IMR-90 (cell line): ENCODE data around the gene AK3. TPM values are rescaled to one million over a fixed set of nuclear protein-coding genes. Genes with fewer than 3 reads are reported as not detected.

Source experiments
- ATAC-seq: fragments of 200-7000 bp; cut with Tn5 transposase; 2 replicates; pipeline ENCODE4 v1.9.1; 2020; ENCODE audit warnings: low read depth, mild to moderate bottlenecking, moderate library complexity
- BruUV-seq: library from RNA; stranded (reverse); fragments of 400-500 nt; replicated peaks from 2 replicates; lab custom pipeline; 2021; lab: Mats Ljungman, UMichigan
- CTCF ChIA-PET: fragments of 300-600 bp; formaldehyde crosslinking; extraction: SDS; loops from one replicate; lab custom pipeline; 2021; ENCODE audit warnings: antibody characterized with exemption; lab: Yijun Ruan, JAX
- POLR2A ChIA-PET: fragments of 300-600 bp; sonication (Branson Sonifier 250); formaldehyde crosslinking; loops from one replicate; lab custom pipeline; 2022; ENCODE audit warnings: antibody characterized with exemption; ENCODE audit not compliant: unreplicated experiment; lab: Charles Lee
- DNase-seq: peaks from one replicate; pipeline ENCODE4 v3.0.0; 2013
- H2AFZ ChIP-seq: replicated peaks from 2 replicates; pipeline ENCODE3; 2013; ENCODE audit warnings: low read length, mild to moderate bottlenecking; ENCODE audit not compliant: poor library complexity
- H2AK5ac ChIP-seq: 2 replicates; pipeline ENCODE4 v1.6.1; 2013; ENCODE audit warnings: low read depth, low read length, inconsistent platforms
- H2AK9ac ChIP-seq: replicated peaks from 2 replicates; pipeline ENCODE3; 2013; ENCODE audit warnings: mild to moderate bottlenecking, low read depth, low read length, moderate library complexity; ENCODE audit not compliant: poor library complexity
- H2BK120ac ChIP-seq: 2 replicates; pipeline ENCODE4 v1.6.1; 2013; ENCODE audit warnings: low read depth, low read length, inconsistent platforms
- H2BK15ac ChIP-seq: 3 replicates; pipeline ENCODE4 v1.6.1; 2013; ENCODE audit warnings: low read depth, low read length, inconsistent platforms
- H2BK20ac ChIP-seq: 2 replicates; pipeline ENCODE4 v1.6.1; 2013; ENCODE audit warnings: low read depth, mild to moderate bottlenecking, inconsistent platforms, low read length, moderate library complexity
- H2BK5ac ChIP-seq: 2 replicates; pipeline ENCODE4 v1.6.1; 2013; ENCODE audit warnings: mild to moderate bottlenecking, low read depth, low read length, inconsistent platforms; ENCODE audit not compliant: poor library complexity, severe bottlenecking
- H3K14ac ChIP-seq: replicated peaks from 2 replicates; pipeline ENCODE4 v1.6.1; 2013; ENCODE audit warnings: low read depth, low read length, inconsistent platforms
- H3K18ac ChIP-seq: 2 replicates; pipeline ENCODE4 v1.6.1; 2013; ENCODE audit warnings: low read depth, low read length, control low read depth
- H3K23ac ChIP-seq: 2 replicates; pipeline ENCODE4 v1.6.1; 2013; ENCODE audit warnings: low read depth, low read length, inconsistent platforms
- H3K27ac ChIP-seq: 2 replicates; pipeline ENCODE4 v1.5.1; 2013; ENCODE audit warnings: mild to moderate bottlenecking, control low read depth, low read length; ENCODE audit not compliant: insufficient read depth
- H3K27me3 ChIP-seq: 2 replicates; pipeline ENCODE4 v1.6.1; 2013; ENCODE audit warnings: low read length; ENCODE audit not compliant: control insufficient read depth, insufficient read depth
- H3K36me3 ChIP-seq: 2 replicates; pipeline ENCODE4 v1.6.1; 2013; ENCODE audit warnings: low read length, mixed read lengths; ENCODE audit not compliant: control insufficient read depth, insufficient read depth
- H3K4ac ChIP-seq: 2 replicates; pipeline ENCODE4 v1.6.1; 2013; ENCODE audit warnings: low read depth, low read length, inconsistent platforms
- H3K4me1 ChIP-seq: 2 replicates; pipeline ENCODE4 v1.6.1; 2013; ENCODE audit warnings: low read length, mixed read lengths; ENCODE audit not compliant: control insufficient read depth, insufficient read depth
- H3K4me2 ChIP-seq: 2 replicates; pipeline ENCODE4 v1.6.1; 2013; ENCODE audit warnings: low read depth, mild to moderate bottlenecking, control low read depth, low read length, moderate library complexity
- H3K4me3 ChIP-seq: 2 replicates; pipeline ENCODE4 v1.5.1; 2013; ENCODE audit warnings: low read depth, mild to moderate bottlenecking, control low read depth, low read length, moderate library complexity; ENCODE audit not compliant: insufficient read depth
- H3K56ac ChIP-seq: 2 replicates; pipeline ENCODE4 v1.6.1; 2013; ENCODE audit warnings: low read length, inconsistent platforms; ENCODE audit not compliant: insufficient read depth; ENCODE audit errors: extremely low read depth
- H3K79me1 ChIP-seq, 2 experiments: 2 replicates each; pipeline ENCODE4 v1.6.1; 2013; ENCODE audit warnings: low read length in 2 of 2, inconsistent platforms in 1 of 2, low read depth in 1 of 2
- H3K9ac ChIP-seq: 2 replicates; pipeline ENCODE4 v1.6.1; 2013; ENCODE audit warnings: low read depth, low read length, control low read depth
- H3K9me1 ChIP-seq: 2 replicates; pipeline ENCODE4 v1.6.1; 2013; ENCODE audit warnings: low read length, inconsistent platforms; ENCODE audit not compliant: insufficient read depth
- H3K9me3 ChIP-seq: 2 replicates; pipeline ENCODE4 v1.6.1; 2013; ENCODE audit warnings: low read length; ENCODE audit not compliant: control insufficient read depth, insufficient read depth
- H4K20me1 ChIP-seq: 2 replicates; pipeline ENCODE4 v1.6.1; 2013; ENCODE audit warnings: low read length, inconsistent platforms; ENCODE audit not compliant: insufficient read depth
- H4K5ac ChIP-seq: 2 replicates; pipeline ENCODE4 v1.6.1; 2013; ENCODE audit warnings: mild to moderate bottlenecking, low read depth, low read length, control low read depth
- H4K8ac ChIP-seq, 2 experiments: 2 replicates each; pipeline ENCODE4 v1.6.1; 2013; ENCODE audit warnings: low read depth in 2 of 2, low read length in 2 of 2, control low read depth in 1 of 2, inconsistent platforms in 1 of 2
- H4K91ac ChIP-seq: 2 replicates; pipeline ENCODE4 v1.6.1; 2013; ENCODE audit warnings: low read depth, low read length, inconsistent platforms; ENCODE audit not compliant: insufficient read depth
- BHLHE40 ChIP-seq: fragments of 150-350 bp; IDR thresholded peaks from 2 replicates; pipeline ENCODE4 v1.6.1; 2016; ENCODE audit warnings: mild to moderate bottlenecking, low read depth, low read length
- CEBPB ChIP-seq: IDR thresholded peaks from 2 replicates; pipeline ENCODE4 v1.6.1; 2012; ENCODE audit warnings: low read depth, low read length, improper control_type of control experiment
- CHD1 ChIP-seq: IDR thresholded peaks from 2 replicates; pipeline ENCODE4 v1.6.1; 2012; ENCODE audit warnings: low read depth, low read length, improper control_type of control experiment
- CTCF ChIP-seq: conservative IDR thresholded peaks from 2 replicates; pipeline ENCODE4 v1.5.1; 2012; ENCODE audit warnings: mild to moderate bottlenecking, low read depth, low read length, improper control_type of control experiment
- ELK1 ChIP-seq: fragments of 150-350 bp; IDR thresholded peaks from 2 replicates; pipeline ENCODE4 v1.6.1; 2016; ENCODE audit warnings: low read depth, mild to moderate bottlenecking, low read length, moderate library complexity, borderline replicate concordance
- FOS ChIP-seq: fragments of 150-350 bp; IDR thresholded peaks from 2 replicates; pipeline ENCODE4 v1.6.1; 2016; ENCODE audit warnings: low read depth, low read length
- MAFK ChIP-seq: IDR thresholded peaks from 2 replicates; pipeline ENCODE4 v1.6.1; 2012; ENCODE audit warnings: low read depth, low read length, improper control_type of control experiment
- MAZ ChIP-seq: IDR thresholded peaks from 2 replicates; pipeline ENCODE4 v1.6.1; 2012; ENCODE audit warnings: low read depth, mild to moderate bottlenecking, low read length, improper control_type of control experiment, moderate library complexity, borderline replicate concordance
- MXI1 ChIP-seq: IDR thresholded peaks from 2 replicates; pipeline ENCODE4 v1.6.1; 2012; ENCODE audit warnings: low read depth, mild to moderate bottlenecking, low read length, moderate library complexity, borderline replicate concordance
- NFE2L2 ChIP-seq: fragments of 150-350 bp; IDR thresholded peaks from 2 replicates; pipeline ENCODE4 v1.6.1; 2016; ENCODE audit warnings: low read depth, mild to moderate bottlenecking, low read length
- POLR2A ChIP-seq: IDR thresholded peaks from 2 replicates; pipeline ENCODE4 v1.6.1; 2012; ENCODE audit warnings: mild to moderate bottlenecking, low read depth, low read length
- RAD21 ChIP-seq: IDR thresholded peaks from 2 replicates; pipeline ENCODE4 v1.6.1; 2012; ENCODE audit warnings: low read length, improper control_type of control experiment
- RCOR1 ChIP-seq: IDR thresholded peaks from 2 replicates; pipeline ENCODE4 v1.6.1; 2012; ENCODE audit warnings: mild to moderate bottlenecking, low read length, improper control_type of control experiment; ENCODE audit not compliant: insufficient replicate concordance
- RFX5 ChIP-seq: IDR thresholded peaks from 2 replicates; pipeline ENCODE4 v1.8.0; 2012; ENCODE audit warnings: low read depth, mild to moderate bottlenecking, low read length, moderate library complexity
- SMC3 ChIP-seq: fragments of 150-350 bp; IDR thresholded peaks from 2 replicates; pipeline ENCODE4 v1.6.1; 2016; ENCODE audit warnings: low read depth, mild to moderate bottlenecking, antibody characterized with exemption, low read length, moderate library complexity
- USF2 ChIP-seq: fragments of 150-350 bp; IDR thresholded peaks from 2 replicates; pipeline ENCODE4 v1.6.1; 2017; ENCODE audit warnings: mild to moderate bottlenecking, antibody characterized with exemption, low read length, low read depth
- dilution Hi-C: fragments of 300-500 bp; cut with HindIII; formaldehyde crosslinking; loops from one replicate; pipeline ENCODE4 v1.14.3; 2018; ENCODE audit warnings: low sequenced_read_pairs; ENCODE audit not compliant: unreplicated experiment
- in situ Hi-C: fragments of 300-500 bp; cut with MboI; formaldehyde crosslinking; loops from 3 replicates; pipeline ENCODE4 v1.14.3; 2019; ENCODE audit warnings: low sequenced_read_pairs, inconsistent platforms, mixed read lengths
- intact Hi-C: fragments of 100-400 bp; cut with micrococcal nuclease; formaldehyde crosslinking; loops from 2 replicates; pipeline ENCODE4 v1.10.0; 2022
- polyA plus RNA-seq, 3 experiments: library from polyadenylated mRNA; depleted of rRNA; stranded (reverse); fragments of >200 nt; gene quantifications; 2 replicates each; pipeline ENCODE4 v1.2.3, GENCODE V29; 2012; ENCODE audit warnings: low replicate concordance in 1 of 3
- total RNA-seq: library from RNA; depleted of rRNA; stranded (reverse); fragments of >200 nt; gene quantifications from 2 replicates; pipeline ENCODE4 v1.2.3, GENCODE V29; 2012

Gene AK3
- total and polyA plus RNA-seq, 2 of the 4 experiments (the other 2 are of a cell fraction) = 24.7 to 26.2 TPM

- H2AFZ ChIP-seq = no peak overlapping the region
- H3K4me2 ChIP-seq = no peak overlapping the region
- intact Hi-C loops = no loop called here
- H3K4me1 ChIP-seq = no peaks in the 10 kb centered on the region
- no TSS peak for BruUV-seq
- no peak overlapping the region for H3K4me3 ChIP-seq
- H3K36me3 ChIP-seq = peaks cover 6% of the 10 kb centered on the region
- no peak overlapping the region for H3K23ac ChIP-seq
- ChIA-PET POLR2A (interaction anchor here (1.0 kb wide), 1 partner anchor 15 kb away, joined by 3 read pairs; no protein-coding TSS in a partner anchor), CTCF (no interaction called here)
- no peak overlapping the region for H2AK9ac ChIP-seq
- H3K79me1 ChIP-seq = peaks cover 0 to 2% of the 10 kb centered on the region in 2 experiments; a peak in 1 of 4 replicates
- dilution Hi-C loops = no loop called here
- DNase-seq (no peak), ATAC-seq (peak; percentile 53)
- no peak overlapping the region for H2BK15ac ChIP-seq
- no peak overlapping the region for H4K8ac ChIP-seq
- no peaks in the 10 kb centered on the region for H3K9me1 ChIP-seq
- H3K56ac ChIP-seq = no peak overlapping the region
- in situ Hi-C loops = no loop called here
- no peak overlapping the region for H3K14ac ChIP-seq
- H3K4ac ChIP-seq = no peak overlapping the region
- H4K91ac ChIP-seq = no peak overlapping the region
- H3K18ac ChIP-seq = no peak overlapping the region
- no peak overlapping the region for H2BK20ac ChIP-seq
- H4K5ac ChIP-seq = no peak overlapping the region
- no peak overlapping the region for H3K27ac ChIP-seq
- no peaks in the 10 kb centered on the region for H3K27me3 ChIP-seq
- H2AK5ac ChIP-seq = no peak overlapping the region
- no peak overlapping the region for H2BK120ac ChIP-seq
- no peaks in the 10 kb centered on the region for H4K20me1 ChIP-seq
- TF ChIP-seq RFX5 (no peak), SMC3 (no peak), POLR2A (no peak), NFE2L2 (no peak), RAD21 (no peak), USF2 (no peak), CTCF (no peak), RCOR1 (no peak), ELK1 (no peak), FOS (no peak), BHLHE40 (no peak), CHD1 (no peak), MAFK (no peak), MXI1 (no peak), CEBPB (no peak), MAZ (no peak)
- no peak overlapping the region for H2BK5ac ChIP-seq
- H3K9me3 ChIP-seq = no peaks in the 10 kb centered on the region
- no peak overlapping the region for H3K9ac ChIP-seq
Observed at GRCh38 chr9:4709380-4709779, 31.6 kb downstream of the AK3 start.
